OCI-LY1 (cell line): ENCODE measurements around the gene ZNF415.

Source experiments
- EZH2 ChIP-seq: fragments of 200-600 bp; sonication (generic), shearing (Covaris generic); IDR thresholded peaks from 2 replicates; pipeline ENCODE4 v1.8.0; 2017; ENCODE audit warnings: borderline replicate concordance, mixed run types, mild to moderate bottlenecking, antibody characterized with exemption, low read length, moderate library complexity, mixed read lengths
- TF ChIP-seq, protein P1 (sequence below): fragments of 200-600 bp; sonication (generic), shearing (Covaris generic); IDR thresholded peaks from 2 replicates; pipeline ENCODE4 v1.5.1; 2017; ENCODE audit warnings: mild to moderate bottlenecking, antibody characterized with exemption, low read length, moderate library complexity, mixed read lengths

- TF ChIP-seq EZH2, result no peak
- TF ChIP-seq, protein P1, sequence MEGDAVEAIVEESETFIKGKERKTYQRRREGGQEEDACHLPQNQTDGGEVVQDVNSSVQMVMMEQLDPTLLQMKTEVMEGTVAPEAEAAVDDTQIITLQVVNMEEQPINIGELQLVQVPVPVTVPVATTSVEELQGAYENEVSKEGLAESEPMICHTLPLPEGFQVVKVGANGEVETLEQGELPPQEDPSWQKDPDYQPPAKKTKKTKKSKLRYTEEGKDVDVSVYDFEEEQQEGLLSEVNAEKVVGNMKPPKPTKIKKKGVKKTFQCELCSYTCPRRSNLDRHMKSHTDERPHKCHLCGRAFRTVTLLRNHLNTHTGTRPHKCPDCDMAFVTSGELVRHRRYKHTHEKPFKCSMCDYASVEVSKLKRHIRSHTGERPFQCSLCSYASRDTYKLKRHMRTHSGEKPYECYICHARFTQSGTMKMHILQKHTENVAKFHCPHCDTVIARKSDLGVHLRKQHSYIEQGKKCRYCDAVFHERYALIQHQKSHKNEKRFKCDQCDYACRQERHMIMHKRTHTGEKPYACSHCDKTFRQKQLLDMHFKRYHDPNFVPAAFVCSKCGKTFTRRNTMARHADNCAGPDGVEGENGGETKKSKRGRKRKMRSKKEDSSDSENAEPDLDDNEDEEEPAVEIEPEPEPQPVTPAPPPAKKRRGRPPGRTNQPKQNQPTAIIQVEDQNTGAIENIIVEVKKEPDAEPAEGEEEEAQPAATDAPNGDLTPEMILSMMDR, result no peak
Observed at GRCh38 chr19:53157626-53158025, 24.9 kb upstream of the ZNF415 start.
